Stimulated activated CD8-positive, alpha-beta memory T cell treated with anti-CD3 and anti-CD28 coated beads, Interleukin-15, amount 100 ng/mL, for 24 hours (primary cell): Measurements from ENCODE around the gene APRT.

Experiments
- DNase-seq: peaks from one replicate; pipeline ENCODE4 v3.0.0-alpha.2; 2020; ENCODE audit warnings: low read depth

The APRT gene

DNA sequence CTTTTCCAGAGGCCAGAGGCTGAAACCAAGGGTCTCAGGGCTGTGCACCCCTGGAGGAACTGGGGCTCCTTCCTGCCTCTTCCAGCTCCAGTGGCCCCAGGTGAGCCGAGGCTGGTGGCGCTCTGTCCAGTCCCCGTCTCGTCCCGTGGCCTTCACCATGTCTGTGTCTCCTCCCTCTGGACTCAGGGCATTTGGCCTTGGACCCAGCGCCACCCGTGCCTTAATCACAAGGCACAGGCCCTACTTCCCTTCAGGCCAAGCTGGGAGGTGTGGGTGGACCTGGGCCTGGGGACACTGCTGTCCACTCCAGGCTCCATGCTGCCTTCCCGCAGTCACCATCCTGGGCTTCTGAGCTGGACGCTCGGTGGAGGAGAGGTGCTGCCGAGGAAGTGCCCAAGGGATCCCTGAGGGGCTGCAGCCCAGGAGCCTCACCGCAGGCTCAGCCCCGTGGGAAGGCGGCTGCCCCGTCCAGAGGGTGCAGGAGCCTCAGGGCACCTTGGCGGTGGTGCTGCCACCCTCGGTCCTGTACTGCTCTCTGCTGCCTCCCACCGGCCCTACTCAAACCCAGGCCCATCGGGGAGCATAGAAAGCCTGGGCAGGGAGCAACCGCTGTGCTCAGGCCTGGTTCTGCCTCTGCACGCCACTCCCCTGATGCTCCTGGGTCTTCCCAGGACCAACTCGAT is 9.6 kb upstream of the APRT start:
- DNase-seq: no peak

DNA sequence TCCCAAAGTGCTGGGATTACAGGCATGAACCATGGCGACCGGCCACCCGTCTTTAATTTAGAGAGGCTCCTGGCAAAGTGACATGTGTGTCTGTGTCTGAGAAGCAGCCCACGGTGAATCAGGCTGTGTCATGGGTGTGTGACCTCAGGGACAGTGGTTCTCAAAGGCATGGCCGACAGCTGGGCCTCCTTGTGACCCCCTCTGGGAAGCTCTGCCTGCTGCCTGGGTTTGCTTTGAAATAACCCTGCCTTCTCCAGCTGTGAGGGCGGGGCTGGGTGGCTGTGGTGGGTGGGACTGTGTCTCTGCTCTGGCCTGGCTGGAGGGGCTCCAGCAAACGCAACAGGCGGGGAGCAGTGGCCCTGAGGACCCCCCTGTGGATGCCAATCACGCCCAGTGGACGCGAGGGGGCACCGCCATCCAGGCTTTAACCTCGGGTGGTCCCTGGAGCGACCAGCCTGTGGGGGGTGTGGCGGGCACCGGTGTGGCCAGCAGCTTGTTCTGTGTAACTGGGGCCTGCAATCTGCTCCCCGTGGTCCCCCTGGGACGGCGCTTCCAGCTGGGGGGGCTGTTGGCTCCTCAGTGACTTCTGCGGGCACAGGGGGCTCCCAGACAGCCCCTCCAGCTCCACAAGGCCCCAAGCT is 8.8 kb upstream of the APRT start:
- DNase-seq: no peak

DNA sequence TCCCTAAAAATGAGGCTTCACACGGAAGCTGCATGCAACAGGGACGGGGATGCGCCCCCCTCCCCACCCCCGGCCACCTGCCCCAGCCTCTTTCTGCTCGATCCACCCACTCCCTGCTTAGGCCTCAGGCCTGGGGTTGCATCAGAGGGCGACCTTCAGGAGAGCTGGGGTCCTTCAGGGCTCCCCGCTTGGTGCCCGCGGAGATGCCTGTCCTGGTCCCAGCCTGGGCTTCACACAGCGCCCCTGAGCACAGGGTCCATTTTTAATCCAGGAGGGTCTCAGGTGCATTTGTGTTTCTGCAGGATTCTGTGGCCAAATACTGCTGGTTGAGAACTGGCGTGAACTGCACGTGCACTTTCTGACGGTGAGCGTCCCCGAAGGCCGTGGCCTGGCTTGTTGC is 7.4 kb upstream of the APRT start:
- no peak for DNase-seq

DNA sequence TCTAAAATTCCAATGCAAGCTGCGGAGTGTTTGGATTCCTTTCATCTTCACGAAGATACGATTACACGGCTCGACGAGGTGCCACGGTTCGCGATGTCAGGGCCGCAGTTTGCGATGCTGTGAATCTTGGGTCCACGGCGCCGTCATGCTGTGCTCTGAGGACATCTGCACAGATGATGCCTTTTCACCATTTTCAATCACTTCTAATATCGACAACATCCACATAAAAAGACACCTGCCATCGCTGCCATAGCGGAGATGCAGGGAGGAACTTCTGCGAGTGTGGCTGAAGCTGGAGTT is 6.8 kb upstream of the APRT start:
- no peak for DNase-seq

DNA sequence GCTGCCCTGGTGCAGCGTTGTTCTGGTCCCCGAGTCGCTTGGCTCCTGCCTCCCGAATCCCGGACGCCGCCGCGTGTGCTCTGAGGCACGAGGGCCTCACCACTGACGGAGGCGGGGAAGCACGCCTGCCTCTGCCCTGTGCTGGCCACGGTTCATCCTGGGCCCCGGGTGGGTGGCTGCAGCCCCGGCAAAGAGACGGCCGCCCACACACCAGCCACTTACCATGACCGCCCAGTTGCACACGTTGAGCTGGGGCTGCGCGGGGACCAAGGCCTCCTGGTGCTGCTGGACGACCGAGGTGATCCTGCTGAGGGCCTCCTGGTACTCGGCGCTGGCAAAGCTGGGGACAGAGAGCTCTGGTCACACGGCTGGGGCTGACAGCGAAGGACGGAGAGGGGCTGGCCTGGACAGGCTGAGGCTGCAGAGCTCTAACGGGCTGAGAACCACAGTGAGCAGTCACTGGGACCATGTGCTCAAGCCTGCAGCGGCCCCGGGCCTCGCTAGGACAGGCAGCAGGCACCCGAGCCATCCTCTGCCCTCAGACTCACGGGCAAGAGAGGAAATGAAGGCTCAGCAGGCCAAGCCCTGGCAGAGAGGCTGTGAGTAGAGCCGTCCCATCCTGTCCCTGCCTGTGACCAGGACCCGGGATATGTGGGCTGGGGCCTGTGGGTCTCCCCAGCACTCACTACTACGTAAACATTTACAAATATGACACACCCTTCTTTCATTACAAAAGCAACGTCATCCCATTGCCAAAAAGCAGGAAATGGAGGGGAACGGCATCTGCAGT is 6.3 kb upstream of the APRT start:
- DNase-seq: no peak

DNA sequence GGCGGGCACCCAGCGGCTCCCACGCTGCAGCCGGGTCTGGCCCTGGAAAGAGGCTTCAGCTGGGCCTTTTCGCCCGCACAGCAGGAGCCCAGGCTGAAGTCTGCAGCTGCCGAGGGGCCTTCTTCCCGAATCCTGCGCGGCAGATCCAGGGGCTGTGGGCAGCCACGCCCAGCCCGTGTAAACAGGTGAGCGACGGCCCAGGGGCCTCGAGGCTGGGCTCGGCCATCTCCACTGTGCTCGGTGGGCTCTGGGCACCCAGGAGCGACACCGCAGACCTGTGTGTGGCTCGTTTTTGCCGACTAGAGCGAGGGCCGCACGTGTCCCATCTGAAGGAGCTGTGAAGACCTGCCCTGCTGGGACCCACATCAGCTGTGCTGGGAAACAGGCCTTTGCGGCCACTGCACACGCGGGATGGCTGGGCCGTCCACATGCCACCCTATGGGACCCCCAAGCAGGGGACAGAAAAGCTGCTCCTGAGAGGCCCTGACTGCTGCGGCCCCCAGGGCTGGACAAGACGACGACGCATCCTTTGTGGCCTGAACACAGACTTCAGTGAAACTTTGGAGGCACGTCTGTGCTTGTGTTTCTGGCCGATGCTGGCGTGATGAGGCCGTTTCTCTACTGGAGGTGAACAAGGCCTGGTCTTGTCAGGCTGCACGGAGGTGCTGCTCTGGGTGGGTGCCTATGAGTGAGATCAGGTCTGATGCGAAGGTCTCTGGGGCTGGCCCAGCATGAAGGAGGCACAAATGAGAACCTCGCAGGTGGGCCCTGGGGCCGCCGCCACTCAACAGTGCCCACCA is 5.2 kb upstream of the APRT start:
- DNase-seq: no peak

DNA sequence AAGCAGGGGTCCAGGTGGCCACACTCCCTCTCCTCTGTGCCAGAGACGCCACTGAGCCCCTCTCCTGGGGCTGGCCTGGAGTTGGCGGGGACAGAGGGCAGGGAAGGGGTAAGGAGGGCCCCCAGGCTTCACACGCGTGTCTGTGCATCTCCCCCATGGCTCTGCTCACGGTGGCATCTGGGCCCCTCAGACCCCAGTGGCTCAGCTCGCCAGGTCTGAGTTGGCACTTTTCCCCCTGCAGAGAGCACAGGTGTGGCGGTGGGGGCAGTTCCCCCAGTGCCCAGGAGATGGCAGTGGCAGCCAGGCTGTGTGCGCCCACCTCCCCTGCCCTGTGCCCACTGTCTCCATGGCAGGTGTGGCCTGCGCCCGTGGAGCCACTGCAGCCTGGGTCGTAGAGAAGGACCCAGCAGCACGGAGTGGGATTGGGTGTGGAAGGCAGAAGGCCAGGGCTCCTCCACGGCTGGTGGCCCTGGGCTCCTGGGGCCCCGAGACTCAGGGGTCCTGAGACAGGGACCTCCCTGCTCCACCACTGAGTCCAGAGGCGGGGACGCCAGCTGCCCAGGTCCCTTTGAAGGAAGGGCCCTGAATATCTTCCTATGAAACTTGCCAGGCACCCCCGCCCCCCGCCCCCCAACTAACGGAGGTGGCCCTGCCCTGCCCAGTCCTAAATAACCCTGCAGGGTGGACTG is 4.3 kb upstream of the APRT start:
- DNase-seq: no peak

DNA sequence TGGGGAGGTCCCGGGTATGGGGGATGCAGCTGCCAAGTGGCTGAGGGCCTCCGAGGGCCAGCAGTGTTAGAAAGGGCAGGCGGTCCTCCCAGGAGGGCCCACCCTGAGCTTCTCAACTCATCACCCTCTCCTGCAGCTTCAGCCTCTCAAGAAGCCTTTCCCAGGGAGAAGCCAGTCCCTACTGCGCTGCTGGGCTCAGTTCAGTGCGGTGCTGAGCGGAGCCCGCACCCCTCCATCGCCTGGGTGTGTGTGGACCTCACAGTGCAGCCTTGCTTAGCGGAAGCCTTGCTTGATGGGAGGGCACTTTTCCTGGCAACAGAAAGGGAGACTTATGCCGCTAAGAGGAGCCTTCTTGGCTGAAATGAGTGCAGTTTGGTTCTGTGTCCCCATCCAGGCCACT is 3.5 kb upstream of the APRT start:
- DNase-seq: no peak

DNA sequence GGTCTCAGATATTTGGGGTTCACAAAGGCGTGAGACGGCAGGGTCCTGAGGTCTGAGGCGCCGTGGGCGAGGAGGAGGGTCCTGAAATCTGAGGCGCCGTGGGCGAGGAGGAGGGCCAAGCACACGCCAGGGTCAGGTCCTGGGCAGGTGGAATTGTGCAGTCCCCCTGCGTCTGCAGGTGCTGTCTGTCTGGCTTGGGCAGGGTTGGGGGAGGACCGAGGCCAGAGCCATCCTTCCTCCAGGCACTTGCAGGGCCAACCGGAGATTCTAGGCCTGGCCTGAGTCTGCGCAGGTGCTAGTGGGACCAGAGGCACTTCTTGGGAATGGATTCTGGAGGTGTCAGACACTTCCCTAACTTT is 2.4 kb upstream of the APRT start:
- no peak for DNase-seq

DNA sequence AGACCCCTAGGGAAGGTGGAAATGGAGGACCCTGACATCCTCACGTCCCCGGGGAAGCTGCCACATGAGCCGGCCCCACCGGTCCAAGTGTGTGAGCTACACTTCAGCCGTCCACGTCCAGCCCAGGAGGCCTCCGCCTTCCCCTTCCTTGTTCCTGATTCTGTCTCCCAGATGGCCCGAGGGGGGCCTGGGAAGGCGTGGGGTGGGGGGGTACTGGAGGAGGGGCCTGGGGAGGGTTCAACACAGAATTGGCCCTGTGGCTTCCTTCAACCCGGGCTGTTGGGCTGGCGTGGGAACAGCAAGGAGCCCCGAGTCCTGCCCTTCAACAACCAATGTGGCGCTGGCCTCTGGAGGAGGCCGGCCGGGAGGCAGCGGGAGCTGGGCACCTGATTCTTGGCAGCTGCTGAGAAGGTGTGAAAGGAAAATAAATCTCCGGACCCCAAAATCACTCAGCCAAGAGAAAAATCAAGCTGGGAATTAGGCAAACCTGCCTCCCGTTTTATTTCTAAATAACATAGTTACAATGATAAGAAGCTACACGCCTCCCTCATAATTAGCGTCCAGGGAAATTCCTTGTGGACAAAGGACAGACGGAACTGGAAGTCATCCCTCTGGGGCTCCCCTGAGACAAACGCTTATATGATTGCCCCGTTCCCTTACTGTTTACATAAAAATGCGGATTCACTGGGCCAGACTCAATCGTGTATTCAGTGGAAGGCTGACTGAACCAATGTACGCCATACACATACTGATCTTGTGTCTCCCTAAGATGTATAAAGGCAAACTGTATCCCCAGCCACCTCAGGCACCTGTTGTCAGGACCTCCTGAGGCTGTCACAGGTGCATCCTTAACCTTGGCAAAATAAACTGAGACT is 1.8 kb upstream of the APRT start:
- DNase-seq: no peak

DNA sequence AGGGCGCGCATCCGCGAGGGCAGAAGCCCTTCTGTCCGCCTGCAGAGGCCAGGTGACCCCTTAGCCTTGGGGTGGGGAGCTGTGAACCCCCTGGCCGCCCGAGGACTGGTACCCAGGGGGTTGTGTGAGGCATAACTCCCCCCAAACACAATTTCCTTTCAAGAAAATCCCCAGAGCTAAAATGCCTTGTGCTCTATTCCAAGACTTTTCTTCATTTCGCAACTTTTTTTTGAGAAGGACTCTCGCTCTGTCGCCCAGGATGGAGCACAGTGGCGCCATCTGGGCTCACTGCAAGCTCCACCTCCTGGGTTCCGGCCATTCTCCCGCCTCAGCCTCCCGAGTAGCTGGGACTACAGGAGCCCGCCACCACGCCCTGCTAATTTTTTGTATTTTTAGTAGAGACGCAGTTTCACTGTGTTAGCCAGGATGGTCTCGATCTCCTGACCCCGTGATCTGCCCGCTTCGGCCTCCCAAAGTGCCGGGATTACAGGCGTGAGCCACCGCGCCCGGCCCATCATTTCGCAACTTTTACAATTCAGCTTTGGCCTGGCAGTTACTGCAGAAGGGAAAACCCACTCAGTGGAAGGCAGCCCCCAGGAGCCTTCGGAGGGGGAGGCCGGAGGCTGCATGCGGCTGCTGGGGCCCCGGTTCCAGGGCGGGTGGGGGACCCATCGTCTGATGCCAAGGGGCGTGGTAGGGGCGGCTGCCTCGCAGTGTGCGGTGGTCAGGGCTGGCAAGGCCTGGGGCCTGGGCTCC is 963 bp upstream of the APRT start:
- no peak for DNase-seq

DNA sequence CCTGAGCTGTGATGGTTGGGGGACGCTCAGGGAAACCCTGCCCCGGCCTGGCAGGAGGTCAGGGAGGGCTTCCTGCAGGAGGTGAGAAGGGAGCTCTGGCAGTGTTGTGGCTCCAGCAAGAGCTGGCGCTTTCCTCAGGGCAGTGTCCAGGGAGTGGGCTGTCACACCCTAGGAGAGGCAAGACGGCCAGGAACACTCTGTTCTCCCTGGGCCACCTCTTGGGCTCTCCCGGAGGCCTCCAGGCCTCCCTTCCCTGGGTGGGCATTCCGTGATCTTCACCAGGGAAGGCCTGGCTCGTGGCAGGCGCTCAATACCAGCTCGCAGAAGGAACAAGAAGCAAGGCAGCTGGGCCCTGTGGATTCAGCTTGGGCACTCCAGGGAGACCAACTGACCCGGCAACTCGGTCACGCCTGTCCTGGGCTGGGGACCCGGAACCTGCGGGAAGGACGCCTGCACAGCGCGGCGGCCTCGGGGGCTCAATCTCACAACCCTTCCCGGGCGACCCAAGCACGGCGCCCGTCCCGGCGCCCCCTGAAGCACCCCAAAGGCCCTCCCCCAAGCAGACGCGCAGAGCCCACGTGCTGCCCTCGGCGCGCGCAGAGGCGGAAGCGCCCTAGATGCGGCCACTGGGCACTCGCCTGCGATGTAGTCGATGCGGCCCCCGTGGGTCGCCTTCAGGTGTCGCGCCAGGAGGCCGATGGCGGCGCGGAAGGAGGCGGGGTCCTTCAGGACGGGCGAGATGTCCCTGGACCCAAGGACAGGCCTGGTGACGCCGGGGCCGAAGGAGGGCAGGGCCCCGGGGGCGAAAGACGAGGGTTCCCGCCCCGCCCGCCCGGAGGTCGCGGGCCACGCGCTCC is 588 bp downstream of the APRT start:
- DNase-seq: no peak

DNA sequence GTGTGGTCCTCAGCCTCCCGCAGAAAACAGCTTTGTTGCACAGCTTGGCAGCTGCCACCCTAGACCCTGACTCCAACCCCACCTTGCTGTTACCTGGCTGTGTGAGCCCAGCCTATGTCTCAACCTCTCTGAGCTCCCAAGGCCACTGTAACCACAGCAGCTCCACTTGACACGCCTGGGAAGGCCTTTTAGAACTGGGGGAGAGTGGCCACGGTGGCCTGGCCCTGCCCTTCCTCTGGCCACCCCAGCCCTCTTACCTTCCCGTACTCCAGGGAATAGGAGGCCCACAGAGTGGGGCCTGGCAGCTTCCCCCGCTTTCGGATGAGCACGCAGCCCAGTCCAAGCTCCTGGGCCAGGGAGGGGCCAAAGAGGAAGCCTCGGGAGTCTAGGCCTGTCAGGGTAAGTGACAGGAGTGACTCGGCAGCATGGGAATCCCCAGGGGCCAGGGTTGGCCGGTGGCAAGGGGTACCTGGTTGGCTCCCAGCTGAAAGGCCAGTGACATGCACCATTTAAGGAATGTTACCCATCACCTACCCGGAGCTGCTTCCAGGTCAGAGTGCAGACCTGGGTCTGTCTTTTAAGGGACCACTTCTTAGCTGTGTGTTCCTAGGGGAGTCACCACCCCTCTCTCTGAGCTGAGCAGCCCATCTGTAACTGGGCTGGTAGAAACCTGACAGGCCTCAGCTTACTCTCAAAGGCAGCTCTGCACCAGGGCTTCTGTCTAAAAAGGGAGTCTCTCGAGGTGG is 1.4 kb downstream of the APRT start:
- no peak for DNase-seq

DNA sequence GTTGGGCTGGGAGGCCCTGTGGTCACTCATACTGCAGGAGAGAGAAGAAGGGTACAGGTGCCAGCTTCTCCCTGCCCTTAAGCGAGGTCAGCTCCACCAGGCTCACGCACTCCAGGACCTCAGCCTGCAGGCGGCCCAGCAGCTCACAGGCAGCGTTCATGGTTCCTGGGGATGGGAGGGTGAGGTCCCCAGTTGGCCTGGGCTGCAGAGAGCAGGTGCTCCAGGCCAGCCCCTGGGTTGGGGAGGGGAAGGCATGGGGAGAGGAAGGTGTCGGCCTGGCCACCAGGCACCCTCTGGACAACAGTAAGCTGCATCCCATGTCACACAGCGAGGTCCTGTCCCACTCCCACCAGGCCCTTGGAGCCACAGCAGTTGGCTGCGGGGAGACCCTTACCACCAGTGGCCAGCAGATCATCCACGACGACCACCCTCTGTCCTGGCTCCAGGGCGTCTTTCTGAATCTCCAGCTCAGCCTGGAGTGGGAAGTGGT is 2.0 kb downstream of the APRT start:
- DNase-seq: no peak

DNA sequence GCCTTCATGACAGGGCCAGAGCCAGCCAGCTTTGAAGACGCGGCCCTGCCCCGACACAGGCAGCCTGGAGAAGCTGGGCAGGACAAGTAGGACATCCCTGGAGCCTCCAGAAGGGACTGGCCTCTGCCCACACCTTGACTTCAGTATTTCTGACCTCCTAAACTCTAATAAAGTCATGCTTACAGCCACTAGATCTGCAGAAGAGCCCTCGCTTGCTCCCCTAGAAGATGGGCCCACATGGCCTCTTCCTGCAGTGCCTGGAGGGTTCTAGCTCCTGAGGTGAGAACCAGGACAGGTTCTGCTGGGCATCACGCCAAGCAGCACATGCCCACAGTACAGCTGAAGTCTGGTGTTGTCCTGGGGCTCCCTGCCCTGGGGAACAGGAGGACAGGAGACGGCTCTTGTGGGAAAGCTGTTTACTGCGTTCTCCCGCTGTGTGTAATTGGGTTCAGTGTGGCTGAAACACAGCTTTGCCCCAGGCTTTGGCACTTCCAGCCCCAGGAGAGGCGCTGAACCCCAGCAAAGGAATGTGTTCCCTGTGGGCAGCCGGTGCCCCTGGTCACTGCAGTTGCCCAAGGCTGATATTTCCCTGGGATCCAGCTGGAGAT is 2.6 kb downstream of the APRT start:
- no peak for DNase-seq

DNA sequence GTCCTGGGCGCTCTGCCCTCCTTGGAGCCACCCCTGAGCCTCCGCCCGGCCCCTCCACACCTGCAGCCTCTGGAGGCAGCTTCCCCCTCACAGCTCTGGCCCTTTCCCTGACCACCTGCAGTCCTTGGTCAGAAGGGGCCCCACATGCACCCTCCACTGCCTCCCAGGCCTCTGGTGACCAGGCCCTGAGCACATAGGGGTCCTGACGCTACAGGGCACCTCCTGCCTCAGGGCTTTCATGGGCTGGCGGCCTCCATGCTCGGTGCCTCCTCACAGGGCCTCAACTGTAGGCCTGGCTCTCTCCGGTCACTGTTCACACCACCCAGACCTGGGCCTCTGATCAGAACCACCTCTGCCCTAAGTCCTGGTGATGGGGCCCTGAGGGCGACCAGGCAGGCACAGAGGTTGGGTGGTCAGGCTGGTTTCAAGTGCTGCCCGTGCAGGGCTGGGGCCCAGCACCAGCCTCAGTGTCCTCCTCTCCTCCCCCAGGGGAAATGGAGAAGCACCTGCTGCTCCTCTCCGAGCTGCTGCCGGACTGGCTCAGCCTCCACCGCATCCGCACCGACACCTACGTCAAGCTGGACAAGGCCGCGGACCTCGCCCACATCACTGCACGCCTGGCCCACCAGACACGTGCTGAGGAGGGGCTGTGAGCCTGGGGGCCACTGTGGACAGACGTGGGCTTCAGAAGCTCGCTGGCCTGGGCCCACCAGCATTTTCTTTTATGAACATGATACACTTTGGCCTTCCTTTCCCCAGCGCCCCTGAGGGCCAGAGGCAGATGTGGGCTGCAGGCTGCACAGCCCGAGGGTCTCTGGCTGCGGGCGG is 3.9 kb downstream of the APRT start:
- no peak for DNase-seq

DNA sequence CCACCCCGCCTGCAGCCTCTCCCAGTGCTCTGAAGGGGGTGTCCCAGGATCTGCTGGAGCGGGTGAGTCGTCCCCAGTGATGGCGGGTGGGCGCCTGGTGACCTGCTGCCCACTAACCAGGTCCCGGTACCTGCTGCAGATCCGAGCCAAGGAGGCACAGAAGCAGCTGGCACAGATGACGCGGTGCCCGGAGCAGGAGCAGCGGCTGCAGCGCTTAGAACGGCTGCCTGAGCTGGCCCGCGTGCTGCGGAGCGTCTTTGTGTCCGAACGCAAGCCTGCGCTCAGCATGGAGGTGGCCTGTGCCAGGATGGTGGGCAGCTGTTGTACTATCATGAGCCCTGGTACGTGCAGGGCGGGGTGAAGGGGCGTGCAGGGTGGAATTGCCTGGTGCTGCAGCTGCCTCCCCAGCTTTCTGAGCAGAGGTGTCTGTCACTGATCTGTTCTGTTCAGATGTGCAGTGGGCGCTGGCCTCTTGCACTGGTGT is 4.5 kb downstream of the APRT start:
- no peak for DNase-seq
